NB4 (cell line): ENCODE measurements around the gene ADISSP.

Experiments
- DNase-seq: peaks from one replicate; pipeline ENCODE4 v3.0.0; 2010; ENCODE audit warnings: low read depth
- H3K4me3 ChIP-seq: one replicate; pipeline ENCODE4 v1.5.1; 2011; ENCODE audit warnings: mild to moderate bottlenecking, low read depth, low read length, moderate library complexity
- CTCF ChIP-seq: IDR thresholded peaks from one replicate; pipeline ENCODE4 v1.5.1; 2012; ENCODE audit warnings: low read depth, low read length
- MAX ChIP-seq: IDR thresholded peaks from 2 replicates; pipeline ENCODE4 v1.6.1; 2011; ENCODE audit warnings: low read depth, low read length
- MYC ChIP-seq: IDR thresholded peaks from 2 replicates; pipeline ENCODE4 v1.6.1; 2011; ENCODE audit warnings: low read depth, low read length
- POLR2A ChIP-seq: IDR thresholded peaks from 2 replicates; pipeline ENCODE4 v1.6.1; 2011; ENCODE audit warnings: mild to moderate bottlenecking; ENCODE audit not compliant: insufficient read length; ENCODE audit errors: extremely low read depth

The ADISSP gene

GRCh38 chr20:3728354-3728753, 39.2 kb downstream of the ADISSP start:
- no peak for TF ChIP-seq CTCF
- TF ChIP-seq MAX = no peak
- no peak for TF ChIP-seq MYC
- no peak for TF ChIP-seq POLR2A
- no peak for DNase-seq
- H3K4me3 ChIP-seq = no peak overlapping the region

DNA sequence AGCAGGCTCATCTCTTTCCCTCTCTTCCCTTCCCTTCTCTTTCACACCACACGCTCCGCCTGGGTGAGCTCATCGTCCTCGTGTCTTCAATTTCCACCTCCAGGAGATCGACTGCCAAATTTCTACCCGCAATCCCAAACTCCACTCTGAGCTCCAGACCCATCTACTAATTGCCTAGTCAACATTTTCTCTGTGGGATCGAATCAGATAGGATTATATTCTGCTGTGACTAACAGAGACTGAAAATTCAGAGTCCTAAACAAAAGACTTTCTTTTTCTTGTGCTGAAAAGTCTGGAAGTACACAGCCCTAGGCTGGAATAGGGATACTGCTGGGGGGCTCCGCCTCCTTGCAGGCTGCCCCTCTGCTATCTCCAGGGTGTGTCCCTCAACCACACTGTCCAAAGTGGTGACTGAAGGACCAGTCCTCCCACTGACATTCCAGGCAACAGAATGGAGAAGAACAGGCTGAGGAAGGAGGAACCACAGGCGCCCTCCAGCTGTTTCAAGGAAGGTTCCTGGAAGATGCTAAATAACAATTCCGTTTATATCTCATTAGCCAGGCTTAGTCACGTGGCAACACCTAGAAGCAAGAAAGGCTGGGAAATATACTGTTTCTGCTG, 40.0 kb downstream of the ADISSP start:
- DNase-seq = no peak
- no peak overlapping the region for H3K4me3 ChIP-seq
- no peak for TF ChIP-seq POLR2A
- no peak for TF ChIP-seq MYC
- TF ChIP-seq CTCF = no peak
- no peak for TF ChIP-seq MAX

DNA sequence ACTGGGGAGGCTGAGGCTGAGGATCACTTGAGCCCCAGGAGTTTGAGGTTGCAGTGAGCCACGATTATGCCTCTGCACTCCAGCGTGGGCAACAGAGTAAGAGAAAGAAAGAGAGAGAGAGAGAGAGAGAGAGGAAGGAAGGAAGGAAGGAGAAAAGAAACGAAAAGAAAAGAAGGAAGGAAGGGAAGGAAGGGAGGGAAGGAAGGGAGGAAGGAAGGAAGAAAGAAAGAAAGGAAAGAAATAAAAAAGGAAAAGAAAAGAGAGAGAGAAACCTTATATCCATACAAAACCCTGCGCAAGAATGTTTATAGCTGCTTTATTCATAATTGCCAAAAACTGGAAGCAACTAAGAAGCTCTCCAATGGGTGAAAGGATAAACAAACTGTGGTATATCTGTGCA, 43.2 kb downstream of the ADISSP start:
- no peak for DNase-seq
- no peak for TF ChIP-seq MAX
- TF ChIP-seq CTCF = no peak
- no peak for TF ChIP-seq POLR2A
- TF ChIP-seq MYC = no peak
- no peak overlapping the region for H3K4me3 ChIP-seq

GRCh38 chr20:3723284-3723683, 44.3 kb downstream of the ADISSP start:
- DNase-seq = no peak
- H3K4me3 ChIP-seq = no peak overlapping the region
- TF ChIP-seq MYC (no peak), POLR2A (no peak), MAX (no peak), CTCF (no peak)

DNA sequence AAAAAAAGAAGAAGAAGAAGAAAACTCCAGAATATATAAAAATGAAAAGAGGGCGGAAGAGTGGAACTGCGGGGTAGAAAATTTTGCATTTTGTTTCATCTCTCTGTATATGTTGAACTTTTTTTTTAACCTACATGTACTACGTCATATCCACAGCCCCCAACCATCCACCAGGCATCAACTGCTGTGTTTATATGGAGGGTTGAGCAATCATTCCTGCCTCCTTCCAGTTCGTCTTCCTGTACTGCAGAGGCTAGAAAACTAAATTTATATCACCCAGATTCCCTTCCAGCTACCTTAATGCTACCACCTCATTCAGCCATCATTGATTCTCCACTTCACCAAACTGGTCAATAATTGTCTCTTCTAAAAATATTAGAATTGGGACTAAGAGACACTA, 45.6 kb downstream of the ADISSP start:
- no peak overlapping the region for H3K4me3 ChIP-seq
- no peak for TF ChIP-seq CTCF
- TF ChIP-seq MAX = no peak
- no peak for TF ChIP-seq MYC
- TF ChIP-seq POLR2A = no peak
- DNase-seq = peak; percentile 50

- TF ChIP-seq MYC = no peak
- no peak for TF ChIP-seq POLR2A
- TF ChIP-seq MAX = no peak
- no peak for TF ChIP-seq CTCF
- no peak overlapping the region for H3K4me3 ChIP-seq
- DNase-seq = no peak
Measured at GRCh38 chr20:3720626-3721025, 46.9 kb downstream of the ADISSP start.
